ENCODE data around the gene RNF175.

The RNF175 gene

GRCh38 chr4:153777421-153777820 lies 17.6 kb upstream of the RNF175 start:
- TF ChIP-seq CTCF (IDR thresholded peaks at IDR 0.05; ENCODE audit: low read depth, low read length) = no peak
- no peak for DNase-seq (ENCODE audit: extremely low read depth, low read depth)

GRCh38 chr4:153776601-153777000 lies 16.8 kb upstream of the RNF175 start:
- DNase-seq (ENCODE audit: extremely low read depth, low read depth) = no peak
- no peak for TF ChIP-seq CTCF (IDR thresholded peaks at IDR 0.05; ENCODE audit: low read depth, low read length)

- no peak for DNase-seq (ENCODE audit: extremely low read depth, low read depth)
- TF ChIP-seq CTCF (IDR thresholded peaks at IDR 0.05; ENCODE audit: low read depth, low read length) = peak; percentile 34
These were observed 13.4 kb upstream of the RNF175 start for GRCh38 chr4:153773236-153773690.

GRCh38 chr4:153771046-153771445 lies 11.2 kb upstream of the RNF175 start:
- no peak for DNase-seq (ENCODE audit: extremely low read depth, low read depth)
- TF ChIP-seq CTCF (IDR thresholded peaks at IDR 0.05; ENCODE audit: low read depth, low read length) = no peak

GRCh38 chr4:153766758-153767157 lies 6.9 kb upstream of the RNF175 start:
- TF ChIP-seq CTCF (IDR thresholded peaks at IDR 0.05; ENCODE audit: low read depth, low read length) = no peak
- no peak for DNase-seq (ENCODE audit: extremely low read depth, low read depth)

GRCh38 chr4:153765894-153766293 lies 6.1 kb upstream of the RNF175 start:
- TF ChIP-seq CTCF (IDR thresholded peaks at IDR 0.05; ENCODE audit: low read depth, low read length) = no peak
- DNase-seq (ENCODE audit: extremely low read depth, low read depth) = no peak

GRCh38 chr4:153764601-153765368 lies 5.0 kb upstream of the RNF175 start:
- TF ChIP-seq CTCF (IDR thresholded peaks at IDR 0.05; ENCODE audit: low read depth, low read length) = no peak
- no peak for DNase-seq (ENCODE audit: extremely low read depth, low read depth)
